Measurements from ENCODE around the gene WDR43.

DNA sequence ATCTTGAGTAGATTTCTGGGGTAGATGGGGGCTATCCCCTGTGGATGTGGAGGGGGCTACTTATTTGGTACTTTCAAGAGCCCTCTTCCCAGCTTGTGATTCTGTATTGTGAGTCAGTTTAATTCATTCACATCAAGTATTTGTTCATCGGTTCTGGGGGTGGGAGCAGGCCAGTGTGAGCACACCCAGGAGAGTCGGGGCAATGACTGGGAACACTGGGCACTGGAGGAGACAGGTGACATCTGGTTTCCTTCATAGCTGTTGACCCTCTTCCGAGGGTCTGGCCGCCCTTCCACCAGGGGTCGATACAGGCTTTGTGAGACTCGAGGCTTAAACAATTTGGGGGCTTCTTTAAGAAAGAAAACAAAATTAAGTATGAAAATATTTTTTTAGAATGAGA, 84.1 kb downstream of the WDR43 start:
- TF ChIP-seq CTCF (IDR thresholded peaks at IDR 0.05; ENCODE audit: low read depth, low read length) (no peak), POLR2A (IDR thresholded peaks at IDR 0.05; ENCODE audit: extremely low read depth, insufficient read length) (no peak)

Data from NB4 (cell line).